Spleen (tissue), 7 donors: Measurements from ENCODE around the gene SLC45A3.

Source experiments
- CTCF ChIP-seq, 11 experiments: fragments of 200-600 bp in 7 of 11; fragments of 450-650 bp in 4 of 11; sonication (generic) in 4 of 11; IDR thresholded peaks in 8 of 11; conservative IDR thresholded peaks in 3 of 11; 1 replicate in 7 of 11; 2 replicates in 4 of 11; pipeline versions ENCODE4 v1.4.0 to v1.8.0; 2016 to 2021; ENCODE audit warnings: antibody characterized with exemption in 11 of 11, inconsistent platforms in 4 of 11, mild to moderate bottlenecking in 1 of 11
- POLR2AphosphoS5 ChIP-seq, 3 donors: sonication (generic); formaldehyde crosslinking; IDR thresholded peaks; one replicate each; pipeline ENCODE4 v1.5.1; 2017; ENCODE audit warnings: antibody characterized with exemption in 3 of 3
- donor health status: DM: no; HTN: no; CAD: no; lungs with moderate emphysema.
- donor health status: DM: no; HTN: no; CAD: no.
- donor health status: DM: no; HTN: no; CAD: no.

- TF ChIP-seq POLR2AphosphoS5 (IDR thresholded peaks at IDR 0.05) (no peak), CTCF (IDR thresholded peaks at IDR 0.05 in 8 of 11, conservative IDR thresholded peaks at IDR 0.05 in 3 of 11) (no peak)
These were observed 19.1 kb upstream of the SLC45A3 start for GRCh38 chr1:205699416-205699815.
